ENCODE measurements around the gene FLVCR1.

FLVCR1 gene

GRCh38 chr1:212945463-212946160 is 87.5 kb downstream of the FLVCR1 start:
- DNase-seq (ENCODE audit: low spot score): no peak

- peak; percentile 30 for DNase-seq (ENCODE audit: low spot score)
Measured at GRCh38 chr1:212946872-212947271, 88.8 kb downstream of the FLVCR1 start.

Measured in germinal center (tissue), 1 donor.